Activated T-cell treated with anti-CD3 and anti-CD28 coated beads, Interleukin-2, amount 50 U/mL, for 1 hour (primary cell): Measurements from ENCODE around the gene ELMOD3.
"Not testable (repeated sequence)": the region's sequence is repeated elsewhere in the genome, so short reads cannot be mapped to it uniquely, and the experiment has no call there.

Experiments used
- DNase-seq: peaks from one replicate; pipeline ENCODE4 v3.0.0-alpha.2; 2020

The ELMOD3 gene

DNA sequence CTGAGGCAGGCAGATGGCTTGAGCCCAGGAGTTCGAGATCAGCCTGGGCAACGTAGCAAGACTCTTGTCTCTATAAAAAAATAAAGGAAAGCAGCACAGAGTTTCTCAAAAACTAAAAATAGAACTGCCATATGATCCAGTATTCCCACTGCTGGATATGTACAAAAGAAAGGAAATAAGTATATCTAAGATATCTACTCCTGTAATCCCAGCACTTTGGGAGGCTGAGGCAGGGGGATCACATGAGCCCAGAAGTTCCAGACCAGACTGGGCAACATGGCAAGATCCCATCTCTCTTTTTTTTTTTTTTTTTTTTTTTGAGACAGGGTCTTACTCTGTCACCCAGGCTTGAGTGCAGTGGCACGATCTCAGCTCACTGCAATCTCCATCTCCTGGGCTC lies 24.9 kb upstream of the ELMOD3 start:
- DNase-seq: not testable (repeated sequence)

DNA sequence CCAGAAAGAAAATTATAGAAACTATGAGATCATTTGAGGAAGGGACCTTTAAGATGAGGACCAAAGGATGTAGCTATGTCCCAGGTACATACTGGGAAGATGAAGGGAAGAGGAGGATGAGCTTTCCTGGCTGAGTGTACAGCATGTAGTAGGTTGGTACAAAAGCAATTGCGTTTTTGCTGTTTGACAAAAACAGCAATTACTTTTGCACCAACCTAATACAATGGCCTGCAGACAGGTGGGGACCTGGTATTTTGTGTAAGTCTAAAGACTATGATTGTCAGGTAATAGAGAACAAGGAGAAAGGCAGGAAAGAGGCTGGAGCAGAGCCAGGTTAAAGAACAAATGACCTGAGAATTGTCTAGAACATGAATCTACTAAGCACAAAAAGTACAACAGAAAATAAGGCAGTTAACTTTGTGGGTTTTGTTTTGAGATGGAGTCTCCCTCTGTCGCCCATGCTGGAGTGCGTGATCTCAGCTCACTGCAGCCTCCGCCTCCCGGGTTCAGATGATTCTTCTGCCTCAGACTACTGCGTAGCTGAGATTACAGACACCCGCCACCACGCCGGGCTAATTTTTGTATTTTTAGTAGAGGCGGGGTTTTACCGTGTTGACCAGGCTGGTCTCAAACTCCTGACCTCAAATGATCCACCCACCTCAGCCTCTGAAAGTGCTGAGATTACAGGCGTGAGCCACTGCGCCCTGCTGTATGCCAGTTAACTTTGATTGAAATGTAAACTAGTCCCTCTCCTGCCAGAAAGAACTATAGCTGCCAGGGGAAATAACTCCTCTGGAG lies 23.5 kb upstream of the ELMOD3 start:
- no peak for DNase-seq

GRCh38 chr2:85333877-85334276 lies 20.7 kb upstream of the ELMOD3 start:
- DNase-seq: not testable (repeated sequence)

DNA sequence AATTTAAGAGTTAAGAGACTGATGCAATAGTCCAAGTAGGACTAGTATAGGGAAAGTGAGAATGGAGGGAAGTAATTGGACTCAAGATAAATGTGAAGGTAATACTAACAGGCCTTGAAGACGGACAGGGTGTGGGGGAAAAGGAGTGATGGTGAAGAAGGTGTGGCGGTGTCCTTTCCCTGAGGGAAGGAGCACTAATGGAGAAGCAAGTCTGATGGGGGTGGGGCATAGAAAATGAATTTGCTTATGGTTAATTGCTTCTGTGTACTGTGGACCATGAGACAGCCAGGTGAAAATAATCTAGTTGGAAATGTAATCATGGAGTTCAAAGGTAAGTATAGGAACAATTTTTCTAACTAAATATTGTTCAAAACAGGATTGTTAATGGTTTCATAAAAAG lies 19.6 kb upstream of the ELMOD3 start:
- no peak for DNase-seq

- no peak for DNase-seq
Measured at GRCh38 chr2:85340034-85340892, 14.3 kb upstream of the ELMOD3 start.

GRCh38 chr2:85341269-85342029 lies 13.1 kb upstream of the ELMOD3 start:
- no peak for DNase-seq

DNA sequence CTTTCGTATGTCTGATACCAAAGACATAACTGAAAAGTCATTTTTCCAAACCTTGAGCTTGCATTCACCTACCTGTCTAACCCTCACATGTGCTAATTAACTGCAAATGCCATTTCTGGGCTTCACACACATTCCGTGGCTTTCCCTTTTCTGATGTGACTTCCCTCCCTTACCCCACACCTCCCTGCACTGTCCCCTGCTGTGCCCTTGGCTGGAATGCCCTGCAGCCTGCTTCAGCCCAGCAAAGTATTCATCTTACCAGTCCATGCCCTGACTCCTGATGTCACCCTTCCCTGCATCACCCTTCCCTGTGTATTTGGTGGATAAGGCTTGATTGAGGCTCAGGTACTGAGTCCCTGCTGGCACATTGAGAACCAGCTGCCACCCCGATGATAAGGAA lies 12.4 kb upstream of the ELMOD3 start:
- DNase-seq: no peak

- not testable (repeated sequence) for DNase-seq
Measured at GRCh38 chr2:85343207-85343895, 11.2 kb upstream of the ELMOD3 start.

DNA sequence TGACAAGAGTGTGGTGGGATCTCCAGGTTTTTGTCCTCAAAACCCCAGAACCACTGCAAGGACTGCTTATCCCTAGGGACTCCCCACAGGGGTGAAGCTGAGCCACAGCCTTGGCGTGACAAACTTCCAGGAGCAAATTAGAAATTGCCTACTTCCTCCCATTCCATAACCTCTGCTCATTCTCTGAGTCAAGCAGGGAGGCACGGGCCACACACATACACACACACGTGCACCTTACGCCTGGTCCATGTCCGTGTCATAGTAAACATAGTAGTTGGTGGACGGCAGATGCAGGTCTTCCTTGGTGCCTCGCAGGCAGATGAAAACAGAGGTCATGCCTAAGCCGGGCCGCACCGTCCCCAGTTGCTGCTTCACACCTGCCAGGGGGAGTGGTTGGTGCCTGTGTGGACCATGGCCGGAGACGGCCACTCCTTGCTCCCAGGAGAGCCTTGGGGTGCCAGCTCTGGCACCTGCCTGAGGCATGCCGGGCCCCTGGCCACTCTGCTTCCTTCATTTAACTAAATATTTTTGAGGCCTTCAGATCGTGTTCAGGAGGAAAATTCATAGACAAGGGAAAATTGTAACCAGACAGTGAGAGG lies 10.1 kb upstream of the ELMOD3 start:
- DNase-seq: no peak

DNA sequence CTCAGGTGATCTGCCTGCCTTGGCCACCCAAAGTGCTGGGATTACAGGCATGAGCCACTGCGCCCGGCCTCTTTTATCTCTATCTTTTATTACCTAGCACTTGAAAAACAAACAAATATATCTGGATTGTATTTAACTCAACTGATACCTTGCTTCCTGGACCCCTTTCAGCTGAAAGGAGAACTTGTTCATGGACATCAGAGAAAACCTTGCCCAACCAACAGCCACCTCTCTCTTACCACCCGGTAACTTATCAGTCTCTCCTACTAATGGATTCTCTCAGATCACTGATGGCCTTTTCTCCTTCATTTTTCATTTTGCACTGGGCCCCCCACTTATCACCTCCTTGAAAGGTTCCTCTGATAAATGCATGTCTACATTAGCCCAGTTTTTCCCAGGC lies 7.0 kb upstream of the ELMOD3 start:
- no peak for DNase-seq

DNA sequence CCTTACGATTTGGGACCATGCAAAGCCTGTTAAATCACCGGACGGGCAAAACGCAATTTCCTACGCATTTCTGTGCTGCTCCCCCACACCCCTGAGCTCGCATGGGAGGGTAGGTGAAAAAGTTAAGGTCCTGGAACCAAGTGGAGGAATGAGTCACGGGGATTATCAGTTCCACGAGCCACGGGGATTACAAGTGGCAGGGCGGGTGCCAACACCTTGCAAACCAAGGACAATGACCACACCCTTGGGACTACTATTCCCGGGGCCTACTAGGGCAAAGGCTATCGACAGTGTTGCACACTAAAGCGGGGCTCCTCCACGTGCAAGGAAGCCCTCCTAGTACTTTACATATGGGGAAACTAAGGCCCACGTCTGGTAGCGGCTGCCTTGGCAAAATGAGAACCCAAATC lies 688 bp upstream of the ELMOD3 start:
- DNase-seq: no peak

DNA sequence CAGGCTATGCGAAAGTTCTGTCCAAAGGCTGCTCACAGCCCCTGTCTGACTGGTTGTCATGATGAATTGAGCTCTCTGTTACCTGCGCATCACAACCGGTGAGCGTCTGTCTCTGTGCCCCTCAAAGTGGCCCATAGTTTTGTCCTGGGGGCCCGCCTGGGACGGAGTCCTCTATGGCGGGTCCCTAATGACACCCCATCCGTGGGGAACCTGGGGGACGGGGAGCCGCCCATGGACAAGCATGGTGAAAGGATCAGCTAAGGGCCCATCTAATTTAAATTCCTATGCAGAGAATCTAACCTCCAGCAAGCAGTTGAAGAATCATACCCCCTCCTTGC lies 473 bp downstream of the ELMOD3 start:
- DNase-seq: no peak

GRCh38 chr2:85355521-85355920 lies 952 bp downstream of the ELMOD3 start:
- no peak for DNase-seq

GRCh38 chr2:85356186-85356585 lies 1.6 kb downstream of the ELMOD3 start:
- no peak for DNase-seq

DNA sequence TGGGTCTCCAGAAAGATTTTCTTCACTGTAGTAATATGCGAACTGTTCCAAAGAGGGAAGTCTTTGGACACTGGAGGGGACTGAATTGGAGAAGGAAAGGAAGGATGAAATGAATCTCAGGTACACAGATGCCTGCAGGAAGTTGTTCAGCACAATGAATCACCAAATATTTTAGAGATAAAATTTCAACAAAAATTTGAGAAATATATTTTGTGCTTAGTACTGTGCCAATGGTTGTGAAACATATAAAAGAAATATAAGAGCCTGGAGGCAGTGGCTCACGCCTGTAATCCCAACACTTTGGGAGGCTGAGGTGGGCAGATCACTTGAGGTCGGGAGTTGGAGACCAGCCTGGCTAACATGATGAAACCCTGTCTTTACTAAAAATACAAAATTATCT lies 3.2 kb downstream of the ELMOD3 start:
- no peak for DNase-seq

- not testable (repeated sequence) for DNase-seq
Measured at GRCh38 chr2:85362653-85363387, 8.3 kb downstream of the ELMOD3 start.

DNA sequence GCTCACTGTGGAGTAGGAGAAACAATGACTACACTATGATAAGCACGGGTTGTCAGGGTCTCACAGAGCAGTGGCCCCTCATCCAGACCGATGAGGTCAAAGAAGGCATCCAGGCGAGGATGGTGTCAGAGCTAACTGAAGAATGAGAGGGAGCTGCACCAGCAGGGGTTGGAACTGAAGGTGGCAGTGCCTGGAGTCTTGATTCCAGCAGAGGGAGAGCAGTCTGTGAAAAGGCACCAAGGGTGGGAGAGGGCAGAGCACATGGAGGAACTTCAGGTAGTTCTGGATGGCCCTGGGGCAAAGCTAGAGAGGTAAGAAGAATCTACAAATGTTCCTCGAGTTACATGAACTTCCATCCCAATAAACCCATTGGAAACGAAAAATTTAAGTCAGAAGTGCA lies 12.6 kb downstream of the ELMOD3 start:
- DNase-seq: no peak

DNA sequence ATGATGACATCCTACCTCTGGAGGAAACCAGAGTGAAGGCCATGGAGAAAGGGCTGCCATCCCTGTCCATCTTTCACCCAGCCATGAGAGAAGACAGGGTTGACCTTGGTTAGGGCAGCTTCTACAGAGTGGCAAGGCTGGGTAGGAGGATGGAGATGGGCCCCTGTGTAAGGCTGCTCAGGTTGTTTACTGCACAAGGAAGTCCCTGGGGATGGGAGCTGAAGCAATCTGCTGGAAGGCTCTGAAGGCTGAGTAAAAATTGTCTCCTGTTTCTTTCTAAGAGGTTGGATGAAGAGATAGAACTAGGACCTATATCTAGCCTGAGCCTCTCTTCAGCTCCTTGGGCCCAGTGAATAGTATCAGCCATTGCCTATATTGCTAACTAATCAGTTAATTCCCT lies 14.4 kb downstream of the ELMOD3 start:
- DNase-seq: no peak

- no peak for DNase-seq
Measured at GRCh38 chr2:85369500-85369899, 14.9 kb downstream of the ELMOD3 start.

DNA sequence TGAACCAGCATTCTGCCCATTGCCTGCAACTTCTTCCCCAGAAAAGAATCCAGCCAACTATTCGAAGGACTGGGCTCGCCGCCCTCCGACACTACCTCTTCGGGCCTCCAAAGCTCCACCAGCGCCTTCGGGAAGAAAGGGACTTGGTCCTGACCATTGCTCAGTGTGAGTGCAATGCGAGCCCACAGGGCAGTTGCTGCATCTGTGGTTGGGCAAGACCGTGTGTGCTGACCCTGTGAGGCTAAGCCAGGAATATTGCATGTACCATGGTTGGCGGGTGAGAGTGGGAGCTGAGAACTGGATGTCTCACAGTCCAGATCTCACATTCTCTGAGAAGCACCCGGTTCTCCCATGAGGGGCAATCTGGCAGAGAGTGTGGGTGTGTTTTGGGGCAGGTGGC lies 16.5 kb downstream of the ELMOD3 start:
- no peak for DNase-seq

DNA sequence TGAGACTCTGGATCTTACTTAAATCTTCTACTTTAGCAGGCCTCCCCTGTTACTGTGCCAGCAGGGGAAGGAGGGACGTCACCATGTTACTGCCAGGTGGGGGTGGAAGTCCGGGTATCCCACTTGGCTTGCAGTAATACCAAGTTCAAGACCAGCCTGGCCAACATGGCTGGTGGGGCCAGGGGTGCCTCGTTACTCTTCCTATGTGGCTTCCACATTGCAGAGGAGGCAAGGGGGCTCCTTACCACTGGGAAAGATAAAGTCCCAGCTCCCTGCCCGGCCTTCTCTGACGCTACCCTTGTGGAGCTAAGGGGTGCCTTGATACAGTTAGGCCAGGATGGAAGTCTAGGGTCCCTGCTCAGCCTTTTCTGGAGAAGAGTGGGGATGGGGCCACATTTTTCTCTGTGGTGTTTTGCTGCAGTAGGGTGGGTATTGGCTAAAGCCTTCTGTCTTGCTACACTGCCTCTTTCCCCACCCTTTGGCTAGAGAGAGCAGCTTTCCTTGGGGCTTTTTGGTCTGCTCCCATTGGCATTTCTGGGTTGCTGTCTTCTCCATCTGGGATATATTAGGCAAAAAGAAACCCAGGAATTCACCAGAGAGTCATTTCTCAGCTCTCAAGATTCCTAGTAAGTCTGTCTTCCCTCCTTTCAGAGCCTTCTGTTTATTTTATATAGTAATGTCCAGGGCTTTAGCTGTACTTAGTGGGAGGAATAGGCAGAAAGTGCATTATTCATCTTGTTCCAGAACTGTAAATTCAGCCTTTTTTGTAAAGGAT lies 21.9 kb downstream of the ELMOD3 start:
- DNase-seq: no peak
